COLO829 (cell line): ENCODE measurements around the gene SEMA4D.

Experiments
- DNase-seq: peaks from one replicate; pipeline ENCODE4 v3.0.0; 2012; ENCODE audit warnings: low spot score

SEMA4D gene

DNA sequence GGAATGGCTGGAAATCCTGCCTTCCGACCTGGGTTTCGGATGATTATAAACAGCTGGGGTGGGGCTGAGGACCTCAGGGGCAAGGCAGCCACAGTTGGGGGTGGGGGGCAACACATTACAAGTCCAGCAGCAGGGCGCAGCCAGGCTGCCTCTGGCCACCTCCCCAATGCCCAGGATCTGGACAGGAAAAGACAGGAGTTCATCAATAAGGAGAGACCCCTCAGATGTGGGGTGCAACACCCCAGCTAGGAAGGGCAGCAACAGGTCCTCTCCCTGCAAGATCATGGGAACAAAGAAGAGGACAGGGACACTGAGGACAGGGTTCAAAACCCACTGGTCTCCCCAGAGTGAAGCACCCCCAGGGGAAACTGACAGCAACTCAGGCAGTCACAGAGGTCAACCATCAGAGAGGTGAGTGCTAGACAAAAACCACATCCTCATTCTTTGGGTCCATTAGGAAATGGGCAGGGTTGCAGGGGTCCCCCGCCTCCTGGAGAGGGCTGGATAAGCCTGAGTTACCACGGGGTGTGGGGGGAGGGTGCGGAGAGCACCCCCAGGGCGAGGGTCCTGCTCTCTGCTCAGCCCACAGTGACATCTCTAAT is 33.5 kb downstream of the SEMA4D start:
- no peak for DNase-seq

DNA sequence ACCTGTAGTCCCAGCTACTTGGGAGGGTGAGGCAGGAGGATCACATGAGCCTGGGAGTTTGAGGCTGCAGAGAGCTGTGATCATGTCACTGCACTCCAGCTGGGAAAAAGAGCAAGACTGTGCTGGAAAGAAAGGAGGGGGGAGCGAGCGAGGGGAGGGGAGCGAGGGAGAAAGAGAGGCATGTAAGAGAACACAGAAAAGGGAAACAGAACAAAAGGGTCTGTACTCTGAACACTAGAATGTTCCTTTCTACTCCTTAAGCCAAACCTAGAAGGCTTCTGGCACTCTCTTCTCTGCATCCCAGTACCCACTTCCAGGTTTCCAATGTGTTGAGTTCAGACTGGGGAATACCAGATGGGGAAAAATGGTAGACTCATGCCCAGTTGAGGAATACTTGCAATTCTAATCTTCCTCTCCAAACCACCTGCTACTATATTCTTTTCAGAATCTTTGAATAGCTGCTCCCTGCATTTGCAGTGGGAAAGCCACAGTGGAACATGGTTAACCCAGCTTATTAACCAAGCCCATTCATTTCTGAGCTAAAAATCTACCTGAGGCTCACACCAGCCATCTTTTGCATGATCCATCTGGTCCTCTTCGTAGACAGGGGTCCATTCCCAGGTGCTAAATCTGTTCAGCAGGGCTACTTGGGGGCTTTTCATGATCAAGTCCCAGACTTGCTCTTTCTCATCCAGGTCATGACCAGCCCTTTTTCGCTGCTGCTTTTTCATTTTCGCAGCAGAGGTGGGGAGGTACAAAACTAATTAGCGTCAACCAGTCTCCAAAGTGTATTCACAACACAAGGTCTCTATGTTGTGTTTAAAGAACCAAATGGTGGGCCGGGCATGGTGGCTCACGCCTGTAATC is 34.9 kb downstream of the SEMA4D start:
- no peak for DNase-seq

- no peak for DNase-seq
Observed at GRCh38 chr9:89462199-89462598, 35.7 kb downstream of the SEMA4D start.

- no peak for DNase-seq
Observed at GRCh38 chr9:89461265-89461664, 36.6 kb downstream of the SEMA4D start.

DNA sequence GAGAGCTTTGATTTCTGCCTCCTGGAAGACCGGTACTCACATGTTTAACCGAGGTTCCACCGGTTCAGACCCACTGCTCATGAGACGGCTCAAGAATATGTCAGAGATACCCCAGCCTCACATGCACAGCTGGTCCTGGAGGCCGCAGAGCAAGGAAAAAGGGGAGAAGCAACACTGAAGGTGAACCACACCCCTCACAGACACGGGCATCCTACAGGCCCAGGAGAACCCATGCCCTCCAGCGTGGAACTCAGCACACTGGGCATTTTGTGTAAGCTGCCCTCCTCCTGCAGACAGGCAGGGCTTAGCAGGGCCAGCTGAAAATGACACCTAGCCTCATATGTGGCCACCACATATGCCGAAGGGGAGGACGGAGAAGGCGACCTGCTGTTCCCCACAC is 37.4 kb downstream of the SEMA4D start:
- DNase-seq, result no peak

GRCh38 chr9:89458768-89459496 is 39.0 kb downstream of the SEMA4D start:
- no peak for DNase-seq

DNA sequence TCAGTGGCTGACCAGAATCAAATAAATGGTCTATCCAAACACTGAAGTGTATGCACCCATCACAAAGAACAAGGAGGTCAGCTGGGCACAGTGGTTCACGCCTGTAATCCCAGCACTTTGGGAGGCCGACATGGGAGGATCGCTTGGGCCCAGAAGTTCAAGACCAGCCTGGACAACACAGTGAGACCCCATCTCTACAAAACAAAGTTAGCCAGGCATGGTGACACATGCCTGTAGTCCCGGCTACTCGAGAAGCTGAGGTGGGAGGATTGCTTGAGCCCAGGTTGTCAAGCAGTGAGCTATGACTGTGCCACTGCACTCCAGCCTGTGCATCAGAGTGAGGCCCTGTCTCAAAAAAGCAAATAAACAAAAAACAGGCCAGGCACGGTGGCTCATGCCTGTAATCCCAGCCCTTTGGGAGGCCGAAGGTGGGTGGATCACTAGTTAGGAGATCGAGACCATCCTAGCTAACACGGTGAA is 40.5 kb downstream of the SEMA4D start:
- DNase-seq, result no peak

DNA sequence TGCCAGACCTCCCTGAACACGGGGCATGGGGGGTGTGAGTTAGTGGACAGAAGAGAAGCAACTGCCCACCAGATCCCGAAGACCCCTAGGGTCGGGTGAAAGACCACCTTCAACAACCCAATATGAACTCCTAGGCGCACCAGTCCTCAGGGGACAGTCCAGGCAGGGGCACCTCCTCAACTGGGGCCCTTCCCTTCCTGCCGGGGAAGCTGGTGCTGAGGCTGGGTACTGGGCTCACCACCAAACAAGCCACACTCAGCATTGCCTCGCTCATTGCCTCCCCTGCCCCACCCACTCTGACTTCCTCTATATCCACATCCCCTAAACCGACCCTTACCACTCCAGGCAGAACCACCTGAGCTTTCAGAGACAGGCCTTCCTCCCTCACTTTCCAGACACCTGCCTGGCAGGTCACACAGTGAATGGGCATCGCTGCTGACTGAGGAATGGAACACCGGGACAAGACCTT is 42.5 kb downstream of the SEMA4D start:
- no peak for DNase-seq

GRCh38 chr9:89454498-89455355 is 43.2 kb downstream of the SEMA4D start:
- no peak for DNase-seq

DNA sequence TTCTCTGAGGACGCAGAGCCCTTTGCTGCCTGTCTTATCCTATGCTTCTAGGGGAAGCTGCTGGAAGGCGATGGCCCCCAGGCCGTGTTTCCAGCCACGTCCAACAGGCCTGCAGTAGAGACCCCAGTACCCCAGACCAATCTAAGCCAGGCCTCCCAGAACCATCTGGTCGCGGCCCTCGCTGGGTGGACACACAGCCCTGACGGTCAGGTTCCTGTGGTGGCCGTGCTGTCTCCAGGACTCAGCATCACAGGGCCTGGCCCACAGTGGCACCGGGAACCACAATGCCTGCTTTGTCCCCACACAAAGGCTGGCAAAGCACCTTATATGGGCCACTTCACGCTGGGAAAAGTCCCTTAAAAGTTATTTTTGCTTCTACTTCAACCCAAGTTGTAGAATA is 44.5 kb downstream of the SEMA4D start:
- no peak for DNase-seq

DNA sequence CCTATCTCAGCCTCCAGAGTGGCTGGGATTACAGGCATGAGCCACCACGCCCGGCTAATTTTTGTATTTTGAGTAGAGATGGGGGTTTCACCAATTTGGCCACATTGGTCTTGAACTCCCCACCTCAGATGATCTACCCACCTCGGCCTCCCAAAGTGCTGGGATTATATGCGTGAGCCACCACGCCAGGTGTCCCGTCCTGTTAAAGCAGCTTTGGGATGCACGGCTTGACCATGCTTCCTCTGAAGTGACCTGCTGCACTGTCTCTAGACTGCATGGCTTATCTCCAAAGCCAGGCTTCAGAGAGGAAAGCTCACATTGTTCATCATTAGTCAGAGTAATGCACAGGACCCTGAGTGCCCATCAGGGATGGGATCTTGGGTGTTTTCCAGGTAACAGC is 45.4 kb downstream of the SEMA4D start:
- no peak for DNase-seq

DNA sequence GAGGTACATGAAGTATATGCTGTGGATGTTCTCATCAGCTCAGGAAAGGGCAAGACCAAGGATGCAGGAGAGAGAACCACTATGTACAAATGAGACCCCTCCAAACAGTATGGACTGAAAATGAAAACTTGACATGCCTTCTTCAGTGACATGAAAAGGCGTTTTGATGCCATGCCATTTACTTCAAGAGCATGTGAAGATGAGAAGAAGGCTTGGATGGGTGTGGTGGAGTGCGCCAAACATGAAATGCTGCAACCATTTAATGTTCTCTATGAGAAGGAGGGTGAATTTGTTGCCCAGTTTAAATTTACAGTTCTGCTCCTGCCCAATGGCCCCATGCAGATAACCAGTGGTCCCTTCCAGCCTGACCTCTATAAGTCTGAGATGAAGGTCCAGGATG is 47.7 kb downstream of the SEMA4D start:
- no peak for DNase-seq

DNA sequence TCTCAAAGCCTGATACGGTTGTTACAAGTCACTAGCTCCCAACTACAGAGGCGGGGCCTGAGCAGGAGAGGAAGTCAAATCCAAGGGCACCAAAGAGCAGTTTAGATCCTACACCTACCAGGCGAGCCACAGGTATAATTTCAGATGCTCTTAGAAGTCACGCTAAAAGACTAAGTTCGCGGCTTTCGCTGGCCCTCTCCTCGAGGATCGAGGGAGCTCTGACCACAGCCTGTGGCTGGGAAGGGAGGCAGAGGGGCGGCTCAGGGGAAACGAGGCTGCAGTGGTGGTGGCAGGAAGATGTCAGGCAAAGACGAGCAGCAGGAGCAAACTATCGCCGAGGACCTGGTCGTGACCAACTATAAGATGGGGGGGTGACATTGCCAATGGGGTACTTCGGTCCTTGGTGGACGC is 48.6 kb downstream of the SEMA4D start:
- no peak for DNase-seq

GRCh38 chr9:89448821-89449220 is 49.1 kb downstream of the SEMA4D start:
- no peak for DNase-seq

- DNase-seq, result peak; percentile 62
Observed at GRCh38 chr9:89448381-89448780, 49.5 kb downstream of the SEMA4D start.

- no peak for DNase-seq
Observed at GRCh38 chr9:89447416-89447815, 50.5 kb downstream of the SEMA4D start.

DNA sequence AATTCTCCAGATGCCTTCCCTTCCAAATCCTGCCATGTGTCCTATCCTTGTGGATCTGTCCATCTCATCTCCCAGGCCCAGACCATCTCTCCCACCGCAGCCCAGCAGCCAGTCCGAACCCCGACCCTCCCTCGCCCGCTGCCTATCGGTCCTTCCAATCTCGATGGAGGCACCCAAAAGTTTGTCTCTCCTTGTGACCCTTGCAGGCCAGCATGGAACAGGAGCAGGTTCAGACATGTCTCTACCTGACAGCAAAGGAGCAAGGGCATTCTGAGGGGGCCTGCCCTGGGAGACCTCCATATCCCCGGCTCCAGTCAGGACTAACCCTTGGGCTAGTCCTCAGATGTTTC is 51.0 kb downstream of the SEMA4D start:
- no peak for DNase-seq

- DNase-seq, result no peak
Observed at GRCh38 chr9:89446261-89446960, 51.5 kb downstream of the SEMA4D start.

DNA sequence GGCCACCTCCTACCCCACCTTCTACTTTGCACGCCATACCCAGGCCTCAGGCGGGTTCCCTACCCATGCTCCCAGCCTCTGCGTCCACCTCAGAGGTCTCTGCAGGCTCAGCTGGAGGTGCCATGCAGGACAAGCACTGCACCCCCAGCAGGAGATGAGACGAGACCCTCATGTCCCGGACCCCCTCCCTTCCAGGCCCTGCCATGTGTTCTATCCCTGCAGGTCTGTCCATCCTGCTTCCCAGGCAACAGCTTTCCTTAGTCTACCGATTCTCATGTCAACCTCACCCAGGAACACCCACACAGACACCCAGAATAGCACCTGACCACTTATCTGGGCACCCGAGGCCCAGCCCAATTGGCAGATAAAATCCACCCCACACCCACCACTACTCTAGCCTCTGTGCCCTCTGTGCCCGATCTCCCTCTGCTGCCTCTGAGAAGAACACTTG is 52.1 kb downstream of the SEMA4D start:
- DNase-seq, result no peak

DNA sequence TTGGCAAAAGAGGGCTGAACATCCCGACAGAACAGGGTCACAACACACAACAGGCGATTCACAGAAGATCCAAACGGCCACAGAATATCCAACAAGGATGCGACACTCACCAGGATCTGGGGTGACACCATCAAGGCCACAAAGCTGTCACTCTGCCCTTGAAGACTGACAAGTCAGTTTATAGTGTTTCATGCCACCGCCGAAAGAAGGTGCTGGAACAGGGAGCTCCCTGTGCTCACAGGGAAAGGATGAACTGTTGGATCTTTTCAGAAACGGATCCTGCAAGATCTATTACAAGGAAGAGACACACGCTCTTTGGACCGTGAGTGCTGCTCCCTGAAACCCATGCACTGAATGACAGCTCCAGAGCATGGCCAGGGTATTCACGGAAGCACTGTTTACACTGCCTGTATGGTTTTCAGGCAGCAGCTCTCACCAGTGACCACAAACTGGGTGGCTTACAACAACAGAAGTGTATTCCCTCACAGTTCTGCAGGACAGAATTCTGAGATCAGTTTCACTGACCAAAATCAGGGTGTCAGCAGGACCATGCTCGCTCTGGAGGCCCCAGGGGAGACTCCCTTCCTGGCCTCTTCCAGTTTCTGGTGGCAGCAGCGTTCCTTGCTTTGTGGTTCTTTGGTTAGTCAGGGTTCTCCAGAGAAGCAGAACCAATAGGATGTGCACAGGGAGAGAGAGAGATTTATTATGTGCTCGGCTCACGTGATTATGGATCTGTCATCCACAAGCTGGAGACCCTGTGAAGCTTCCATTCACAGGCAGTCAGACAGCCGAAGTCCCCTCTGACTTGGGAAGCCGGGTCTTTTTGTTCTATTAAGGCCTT is 52.8 kb downstream of the SEMA4D start:
- no peak for DNase-seq
